ENCODE measurements around the gene SH3PXD2A.

DNA sequence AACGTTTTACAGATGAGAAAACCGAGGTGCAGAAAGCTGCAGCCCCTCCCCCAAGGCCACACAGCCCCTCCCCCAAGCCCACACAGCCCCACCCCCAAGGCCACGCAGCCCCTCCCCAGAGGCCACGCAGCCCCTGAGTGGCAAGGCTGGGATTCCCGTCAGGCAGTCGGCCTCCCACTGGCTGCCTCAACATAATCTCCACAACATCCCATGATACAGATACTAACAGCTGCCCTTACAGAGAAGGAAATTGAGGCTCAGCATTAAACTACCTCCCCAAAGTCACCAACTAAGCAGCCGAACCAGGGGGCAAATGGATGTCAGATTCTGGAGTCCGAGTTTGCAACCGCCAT, 15.9 kb downstream of the SH3PXD2A start:
- TF ChIP-seq PCBP1 (IDR thresholded peaks at IDR 0.05; ENCODE audit: low read depth, low read length, poor library complexity, severe bottlenecking) (no peak), IFI16 (CRISPR knock-in tag; IDR thresholded peaks at IDR 0.05) (no peak), RFX5 (IDR thresholded peaks at IDR 0.05; ENCODE audit: low read depth, low read length) (no peak), ZNF274 (IDR thresholded peaks at IDR 0.05; ENCODE audit: borderline replicate concordance, low read depth, low read length) (no peak), CREB1 (IDR thresholded peaks at IDR 0.05) (no peak), CREB1 (CRISPR knock-in tag; IDR thresholded peaks at IDR 0.05) (no peak), ZNF41 (CRISPR knock-in tag; conservative IDR thresholded peaks at IDR 0.05) (no peak), POLR2A (conservative IDR thresholded peaks at IDR 0.05) (no peak), SIN3B (IDR thresholded peaks at IDR 0.05; ENCODE audit: low read depth) (no peak)
- TF ChIP-seq, protein P1, sequence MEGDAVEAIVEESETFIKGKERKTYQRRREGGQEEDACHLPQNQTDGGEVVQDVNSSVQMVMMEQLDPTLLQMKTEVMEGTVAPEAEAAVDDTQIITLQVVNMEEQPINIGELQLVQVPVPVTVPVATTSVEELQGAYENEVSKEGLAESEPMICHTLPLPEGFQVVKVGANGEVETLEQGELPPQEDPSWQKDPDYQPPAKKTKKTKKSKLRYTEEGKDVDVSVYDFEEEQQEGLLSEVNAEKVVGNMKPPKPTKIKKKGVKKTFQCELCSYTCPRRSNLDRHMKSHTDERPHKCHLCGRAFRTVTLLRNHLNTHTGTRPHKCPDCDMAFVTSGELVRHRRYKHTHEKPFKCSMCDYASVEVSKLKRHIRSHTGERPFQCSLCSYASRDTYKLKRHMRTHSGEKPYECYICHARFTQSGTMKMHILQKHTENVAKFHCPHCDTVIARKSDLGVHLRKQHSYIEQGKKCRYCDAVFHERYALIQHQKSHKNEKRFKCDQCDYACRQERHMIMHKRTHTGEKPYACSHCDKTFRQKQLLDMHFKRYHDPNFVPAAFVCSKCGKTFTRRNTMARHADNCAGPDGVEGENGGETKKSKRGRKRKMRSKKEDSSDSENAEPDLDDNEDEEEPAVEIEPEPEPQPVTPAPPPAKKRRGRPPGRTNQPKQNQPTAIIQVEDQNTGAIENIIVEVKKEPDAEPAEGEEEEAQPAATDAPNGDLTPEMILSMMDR (IDR thresholded peaks at IDR 0.05 in 2 of 3, conservative IDR thresholded peaks at IDR 0.05 in 1 of 3; ENCODE audit: insufficient read depth in 2 of 3, low read depth in 1 of 3, low read length in 3 of 3): no peak
- TF ChIP-seq, protein P2, sequence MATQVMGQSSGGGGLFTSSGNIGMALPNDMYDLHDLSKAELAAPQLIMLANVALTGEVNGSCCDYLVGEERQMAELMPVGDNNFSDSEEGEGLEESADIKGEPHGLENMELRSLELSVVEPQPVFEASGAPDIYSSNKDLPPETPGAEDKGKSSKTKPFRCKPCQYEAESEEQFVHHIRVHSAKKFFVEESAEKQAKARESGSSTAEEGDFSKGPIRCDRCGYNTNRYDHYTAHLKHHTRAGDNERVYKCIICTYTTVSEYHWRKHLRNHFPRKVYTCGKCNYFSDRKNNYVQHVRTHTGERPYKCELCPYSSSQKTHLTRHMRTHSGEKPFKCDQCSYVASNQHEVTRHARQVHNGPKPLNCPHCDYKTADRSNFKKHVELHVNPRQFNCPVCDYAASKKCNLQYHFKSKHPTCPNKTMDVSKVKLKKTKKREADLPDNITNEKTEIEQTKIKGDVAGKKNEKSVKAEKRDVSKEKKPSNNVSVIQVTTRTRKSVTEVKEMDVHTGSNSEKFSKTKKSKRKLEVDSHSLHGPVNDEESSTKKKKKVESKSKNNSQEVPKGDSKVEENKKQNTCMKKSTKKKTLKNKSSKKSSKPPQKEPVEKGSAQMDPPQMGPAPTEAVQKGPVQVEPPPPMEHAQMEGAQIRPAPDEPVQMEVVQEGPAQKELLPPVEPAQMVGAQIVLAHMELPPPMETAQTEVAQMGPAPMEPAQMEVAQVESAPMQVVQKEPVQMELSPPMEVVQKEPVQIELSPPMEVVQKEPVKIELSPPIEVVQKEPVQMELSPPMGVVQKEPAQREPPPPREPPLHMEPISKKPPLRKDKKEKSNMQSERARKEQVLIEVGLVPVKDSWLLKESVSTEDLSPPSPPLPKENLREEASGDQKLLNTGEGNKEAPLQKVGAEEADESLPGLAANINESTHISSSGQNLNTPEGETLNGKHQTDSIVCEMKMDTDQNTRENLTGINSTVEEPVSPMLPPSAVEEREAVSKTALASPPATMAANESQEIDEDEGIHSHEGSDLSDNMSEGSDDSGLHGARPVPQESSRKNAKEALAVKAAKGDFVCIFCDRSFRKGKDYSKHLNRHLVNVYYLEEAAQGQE (IDR thresholded peaks at IDR 0.05; ENCODE audit: borderline replicate concordance): no peak
- TF ChIP-seq, protein P2 (CRISPR knock-in tag; IDR thresholded peaks at IDR 0.05; ENCODE audit: low read depth): no peak
- TF ChIP-seq, protein P3, sequence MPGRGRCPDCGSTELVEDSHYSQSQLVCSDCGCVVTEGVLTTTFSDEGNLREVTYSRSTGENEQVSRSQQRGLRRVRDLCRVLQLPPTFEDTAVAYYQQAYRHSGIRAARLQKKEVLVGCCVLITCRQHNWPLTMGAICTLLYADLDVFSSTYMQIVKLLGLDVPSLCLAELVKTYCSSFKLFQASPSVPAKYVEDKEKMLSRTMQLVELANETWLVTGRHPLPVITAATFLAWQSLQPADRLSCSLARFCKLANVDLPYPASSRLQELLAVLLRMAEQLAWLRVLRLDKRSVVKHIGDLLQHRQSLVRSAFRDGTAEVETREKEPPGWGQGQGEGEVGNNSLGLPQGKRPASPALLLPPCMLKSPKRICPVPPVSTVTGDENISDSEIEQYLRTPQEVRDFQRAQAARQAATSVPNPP (IDR thresholded peaks at IDR 0.05; ENCODE audit: borderline replicate concordance, insufficient read depth, insufficient read length): no peak
- TF ChIP-seq, protein P4, sequence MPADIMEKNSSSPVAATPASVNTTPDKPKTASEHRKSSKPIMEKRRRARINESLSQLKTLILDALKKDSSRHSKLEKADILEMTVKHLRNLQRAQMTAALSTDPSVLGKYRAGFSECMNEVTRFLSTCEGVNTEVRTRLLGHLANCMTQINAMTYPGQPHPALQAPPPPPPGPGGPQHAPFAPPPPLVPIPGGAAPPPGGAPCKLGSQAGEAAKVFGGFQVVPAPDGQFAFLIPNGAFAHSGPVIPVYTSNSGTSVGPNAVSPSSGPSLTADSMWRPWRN (IDR thresholded peaks at IDR 0.05; ENCODE audit: low read depth): no peak
- TF ChIP-seq, protein P5, sequence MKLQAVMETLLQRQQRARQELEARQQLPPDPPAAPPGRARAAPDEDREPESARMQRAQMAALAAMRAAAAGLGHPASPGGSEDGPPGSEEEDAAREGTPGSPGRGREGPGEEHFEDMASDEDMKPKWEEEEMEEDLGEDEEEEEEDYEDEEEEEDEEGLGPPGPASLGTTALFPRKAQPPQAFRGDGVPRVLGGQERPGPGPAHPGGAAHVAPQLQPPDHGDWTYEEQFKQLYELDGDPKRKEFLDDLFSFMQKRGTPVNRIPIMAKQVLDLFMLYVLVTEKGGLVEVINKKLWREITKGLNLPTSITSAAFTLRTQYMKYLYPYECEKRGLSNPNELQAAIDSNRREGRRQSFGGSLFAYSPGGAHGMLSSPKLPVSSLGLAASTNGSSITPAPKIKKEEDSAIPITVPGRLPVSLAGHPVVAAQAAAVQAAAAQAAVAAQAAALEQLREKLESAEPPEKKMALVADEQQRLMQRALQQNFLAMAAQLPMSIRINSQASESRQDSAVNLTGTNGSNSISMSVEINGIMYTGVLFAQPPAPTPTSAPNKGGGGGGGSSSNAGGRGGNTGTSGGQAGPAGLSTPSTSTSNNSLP (IDR thresholded peaks at IDR 0.05; ENCODE audit: borderline replicate concordance, low read depth, low read length): no peak
- TF ChIP-seq, protein P6, sequence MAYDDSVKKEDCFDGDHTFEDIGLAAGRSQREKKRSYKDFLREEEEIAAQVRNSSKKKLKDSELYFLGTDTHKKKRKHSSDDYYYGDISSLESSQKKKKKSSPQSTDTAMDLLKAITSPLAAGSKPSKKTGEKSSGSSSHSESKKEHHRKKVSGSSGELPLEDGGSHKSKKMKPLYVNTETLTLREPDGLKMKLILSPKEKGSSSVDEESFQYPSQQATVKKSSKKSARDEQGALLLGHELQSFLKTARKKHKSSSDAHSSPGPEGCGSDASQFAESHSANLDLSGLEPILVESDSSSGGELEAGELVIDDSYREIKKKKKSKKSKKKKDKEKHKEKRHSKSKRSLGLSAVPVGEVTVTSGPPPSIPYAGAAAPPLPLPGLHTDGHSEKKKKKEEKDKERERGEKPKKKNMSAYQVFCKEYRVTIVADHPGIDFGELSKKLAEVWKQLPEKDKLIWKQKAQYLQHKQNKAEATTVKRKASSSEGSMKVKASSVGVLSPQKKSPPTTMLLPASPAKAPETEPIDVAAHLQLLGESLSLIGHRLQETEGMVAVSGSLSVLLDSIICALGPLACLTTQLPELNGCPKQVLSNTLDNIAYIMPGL (CRISPR knock-in tag; IDR thresholded peaks at IDR 0.05): no peak

Data from K562 (cell line).